SK-N-SH treated with all-trans-retinoic acid at 6 μM for 48 hours (cell line): ENCODE measurements around the gene OFD1.

Source experiments
- BACH2 ChIP-seq: fragments of 250-450 bp; sonication (Bioruptor Pico); IDR thresholded peaks from 2 replicates; pipeline ENCODE4 v1.9.0; 2021; ENCODE audit warnings: mild to moderate bottlenecking, borderline replicate concordance
- CREB5 ChIP-seq: fragments of 250-450 bp; sonication (Bioruptor Pico); IDR thresholded peaks from 2 replicates; pipeline ENCODE4 v1.5.1; 2020; ENCODE audit warnings: low read depth, mild to moderate bottlenecking, moderate library complexity
- ESRRG ChIP-seq: fragments of 250-450 bp; sonication (Bioruptor Pico); IDR thresholded peaks from 2 replicates; pipeline ENCODE4 v1.6.1; 2021; ENCODE audit warnings: mild to moderate bottlenecking
- PATZ1 ChIP-seq: fragments of 250-450 bp; sonication (Bioruptor Pico); IDR thresholded peaks from 2 replicates; pipeline ENCODE4 v1.8.0; 2020; ENCODE audit warnings: mild to moderate bottlenecking, moderate library complexity, borderline replicate concordance
- POU6F1 ChIP-seq: fragments of 250-450 bp; sonication (Bioruptor Pico); IDR thresholded peaks from 2 replicates; pipeline ENCODE4 v1.8.0; 2021; ENCODE audit warnings: low read depth, mild to moderate bottlenecking, moderate library complexity, borderline replicate concordance
- RARB ChIP-seq: fragments of 250-450 bp; sonication (Bioruptor Pico); IDR thresholded peaks from 2 replicates; pipeline ENCODE4 v1.8.0; 2021; ENCODE audit warnings: mild to moderate bottlenecking, moderate library complexity
- TOX ChIP-seq: fragments of 250-450 bp; sonication (Bioruptor Pico); IDR thresholded peaks from 2 replicates; pipeline ENCODE4 v1.8.0; 2021; ENCODE audit warnings: mild to moderate bottlenecking, moderate library complexity, borderline replicate concordance
- ZC3H10 ChIP-seq: fragments of 250-450 bp; sonication (Bioruptor Pico); IDR thresholded peaks from 2 replicates; pipeline ENCODE4 v1.5.1; 2021; ENCODE audit warnings: mild to moderate bottlenecking, moderate library complexity
- ZFP30 ChIP-seq: fragments of 450-650 bp; formaldehyde crosslinking; IDR thresholded peaks from 2 replicates; pipeline ENCODE4 v1.5.0; 2022; ENCODE audit warnings: mild to moderate bottlenecking, moderate library complexity
- ZNF565 ChIP-seq: fragments of 450-650 bp; formaldehyde crosslinking; conservative IDR thresholded peaks from 2 replicates; pipeline ENCODE4 v1.5.0; 2020; ENCODE audit warnings: low read depth, mild to moderate bottlenecking, moderate library complexity
- TF ChIP-seq, protein P1 (sequence below): fragments of 250-450 bp; sonication (Bioruptor Pico); IDR thresholded peaks from 2 replicates; pipeline ENCODE4 v1.5.0; 2020; ENCODE audit warnings: mild to moderate bottlenecking, moderate library complexity

- TF ChIP-seq ZNF565 (CRISPR knock-in tag) (no peak), BACH2 (CRISPR knock-in tag) (no peak), ZC3H10 (no peak), RARB (CRISPR knock-in tag) (no peak), CREB5 (CRISPR knock-in tag) (no peak), TOX (CRISPR knock-in tag) (no peak), ESRRG (no peak), ZFP30 (CRISPR knock-in tag) (no peak), PATZ1 (CRISPR knock-in tag) (no peak), POU6F1 (CRISPR knock-in tag) (no peak)
- TF ChIP-seq, protein P1, sequence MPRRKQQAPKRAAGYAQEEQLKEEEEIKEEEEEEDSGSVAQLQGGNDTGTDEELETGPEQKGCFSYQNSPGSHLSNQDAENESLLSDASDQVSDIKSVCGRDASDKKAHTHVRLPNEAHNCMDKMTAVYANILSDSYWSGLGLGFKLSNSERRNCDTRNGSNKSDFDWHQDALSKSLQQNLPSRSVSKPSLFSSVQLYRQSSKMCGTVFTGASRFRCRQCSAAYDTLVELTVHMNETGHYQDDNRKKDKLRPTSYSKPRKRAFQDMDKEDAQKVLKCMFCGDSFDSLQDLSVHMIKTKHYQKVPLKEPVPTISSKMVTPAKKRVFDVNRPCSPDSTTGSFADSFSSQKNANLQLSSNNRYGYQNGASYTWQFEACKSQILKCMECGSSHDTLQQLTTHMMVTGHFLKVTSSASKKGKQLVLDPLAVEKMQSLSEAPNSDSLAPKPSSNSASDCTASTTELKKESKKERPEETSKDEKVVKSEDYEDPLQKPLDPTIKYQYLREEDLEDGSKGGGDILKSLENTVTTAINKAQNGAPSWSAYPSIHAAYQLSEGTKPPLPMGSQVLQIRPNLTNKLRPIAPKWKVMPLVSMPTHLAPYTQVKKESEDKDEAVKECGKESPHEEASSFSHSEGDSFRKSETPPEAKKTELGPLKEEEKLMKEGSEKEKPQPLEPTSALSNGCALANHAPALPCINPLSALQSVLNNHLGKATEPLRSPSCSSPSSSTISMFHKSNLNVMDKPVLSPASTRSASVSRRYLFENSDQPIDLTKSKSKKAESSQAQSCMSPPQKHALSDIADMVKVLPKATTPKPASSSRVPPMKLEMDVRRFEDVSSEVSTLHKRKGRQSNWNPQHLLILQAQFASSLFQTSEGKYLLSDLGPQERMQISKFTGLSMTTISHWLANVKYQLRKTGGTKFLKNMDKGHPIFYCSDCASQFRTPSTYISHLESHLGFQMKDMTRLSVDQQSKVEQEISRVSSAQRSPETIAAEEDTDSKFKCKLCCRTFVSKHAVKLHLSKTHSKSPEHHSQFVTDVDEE = no peak
These were observed 16.3 kb downstream of the OFD1 start for GRCh38 chrX:13750812-13751211.
